ENCODE results near the gene UTF1. TPM values are rescaled to one million over a fixed set of nuclear protein-coding genes. Genes with fewer than 3 reads are reported as not detected.
A peak's percentile ranks its signal among the peaks of the same experiment; 100 is the strongest.

UTF1 gene
- total and polyA plus RNA-seq, 10 donors: 0.10 to 0.54 (median 0.32) TPM; not detected in 4

DNA sequence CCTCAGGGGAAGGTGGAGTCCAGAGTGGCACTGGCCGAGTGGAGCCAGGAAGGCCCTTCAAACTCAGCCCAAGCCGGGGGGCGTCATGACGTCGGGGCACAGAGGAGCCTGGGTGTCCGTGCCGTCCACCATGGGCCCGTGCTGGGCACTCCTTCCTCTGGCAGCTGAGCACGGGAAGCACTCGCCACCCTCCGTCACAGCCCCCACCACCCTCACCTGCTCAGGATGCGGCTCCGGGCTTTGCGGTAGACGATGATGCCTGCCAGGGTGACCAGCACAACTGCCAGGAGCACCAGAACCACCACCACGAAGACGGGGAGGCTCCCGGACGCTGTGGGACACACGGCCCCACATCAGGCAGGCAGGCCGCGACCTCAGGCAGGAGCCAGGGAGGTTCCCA lies 38.5 kb downstream of the UTF1 start:
- Histone ChIP-seq H3K27ac (no peak overlapping the region), H3K9me3 (no peaks in the 10 kb centered on the region), H3K27me3 (replicated peaks in 1 of 7) (no peaks in the 10 kb centered on the region), H3K4me3 (no peak overlapping the region), H3K4me1 (peaks cover 0 to 34% (median 9%) of the 10 kb centered on the region in 6 donors), H3K36me3 (peaks cover 0 to 84% (median 64%) of the 10 kb centered on the region in 6 donors)
- WGBS, 5 donors: 89 to 96% (median 93%) methylated on average over 19 to 22 of the region's 22 CpGs
- DNase-seq: no peak
- TF ChIP-seq POLR2A (IDR thresholded peaks at IDR 0.05): no peak
- TF ChIP-seq, protein P1, sequence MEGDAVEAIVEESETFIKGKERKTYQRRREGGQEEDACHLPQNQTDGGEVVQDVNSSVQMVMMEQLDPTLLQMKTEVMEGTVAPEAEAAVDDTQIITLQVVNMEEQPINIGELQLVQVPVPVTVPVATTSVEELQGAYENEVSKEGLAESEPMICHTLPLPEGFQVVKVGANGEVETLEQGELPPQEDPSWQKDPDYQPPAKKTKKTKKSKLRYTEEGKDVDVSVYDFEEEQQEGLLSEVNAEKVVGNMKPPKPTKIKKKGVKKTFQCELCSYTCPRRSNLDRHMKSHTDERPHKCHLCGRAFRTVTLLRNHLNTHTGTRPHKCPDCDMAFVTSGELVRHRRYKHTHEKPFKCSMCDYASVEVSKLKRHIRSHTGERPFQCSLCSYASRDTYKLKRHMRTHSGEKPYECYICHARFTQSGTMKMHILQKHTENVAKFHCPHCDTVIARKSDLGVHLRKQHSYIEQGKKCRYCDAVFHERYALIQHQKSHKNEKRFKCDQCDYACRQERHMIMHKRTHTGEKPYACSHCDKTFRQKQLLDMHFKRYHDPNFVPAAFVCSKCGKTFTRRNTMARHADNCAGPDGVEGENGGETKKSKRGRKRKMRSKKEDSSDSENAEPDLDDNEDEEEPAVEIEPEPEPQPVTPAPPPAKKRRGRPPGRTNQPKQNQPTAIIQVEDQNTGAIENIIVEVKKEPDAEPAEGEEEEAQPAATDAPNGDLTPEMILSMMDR (IDR thresholded peaks at IDR 0.05 in 8 of 11, conservative IDR thresholded peaks at IDR 0.05 in 3 of 11): no peak
- intact Hi-C loops (cut with DNase I; ENCODE audit: low total_unique reads): no loop called here

DNA sequence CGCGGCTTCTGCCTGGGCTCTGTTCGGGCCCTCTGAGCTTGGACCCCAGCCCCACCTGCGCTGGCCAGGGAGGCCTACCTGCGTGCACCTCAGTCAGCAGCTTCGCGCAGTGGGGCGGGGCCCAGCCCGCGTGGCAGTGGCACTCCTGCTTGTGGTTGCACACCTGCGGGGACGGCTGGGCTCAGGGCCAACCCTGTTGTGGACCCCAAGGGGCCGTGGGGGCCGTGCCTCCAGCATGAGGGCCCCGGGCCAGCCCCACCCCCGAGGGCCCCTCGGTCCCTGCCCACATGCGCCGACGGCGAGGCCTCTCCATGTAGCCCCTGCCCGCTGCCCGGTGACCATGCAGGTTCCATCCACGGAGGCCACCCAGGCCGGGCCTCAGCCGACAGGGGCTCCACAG lies 39.4 kb downstream of the UTF1 start:
- peak in 1 of 3 donors; percentile 39 for TF ChIP-seq POLR2AphosphoS5 (IDR thresholded peaks at IDR 0.05)
- TF ChIP-seq, protein P1 (IDR thresholded peaks at IDR 0.05 in 8 of 11, conservative IDR thresholded peaks at IDR 0.05 in 3 of 11): no peak
- peaks cover 0 to 87% (median 69%) of the 10 kb centered on the region in 6 donors for H3K36me3 ChIP-seq
- H3K4me1 ChIP-seq: peaks cover 0 to 34% (median 8%) of the 10 kb centered on the region in 6 donors
- no peak overlapping the region for H3K4me3 ChIP-seq
- intact Hi-C loops (cut with DNase I; ENCODE audit: low total_unique reads): no loop called here
- 76 to 93% (median 89%) methylated on average over 5 to 26 of the region's 26 CpGs; no CpG with 5 or more reads in 1 of the 5 donors for WGBS, 5 donors
- no peak overlapping the region for H3K27ac ChIP-seq
- peak; percentile 76 for DNase-seq
- H3K9me3 ChIP-seq: no peaks in the 10 kb centered on the region
- H3K27me3 ChIP-seq (replicated peaks in 1 of 7): no peaks in the 10 kb centered on the region

DNA sequence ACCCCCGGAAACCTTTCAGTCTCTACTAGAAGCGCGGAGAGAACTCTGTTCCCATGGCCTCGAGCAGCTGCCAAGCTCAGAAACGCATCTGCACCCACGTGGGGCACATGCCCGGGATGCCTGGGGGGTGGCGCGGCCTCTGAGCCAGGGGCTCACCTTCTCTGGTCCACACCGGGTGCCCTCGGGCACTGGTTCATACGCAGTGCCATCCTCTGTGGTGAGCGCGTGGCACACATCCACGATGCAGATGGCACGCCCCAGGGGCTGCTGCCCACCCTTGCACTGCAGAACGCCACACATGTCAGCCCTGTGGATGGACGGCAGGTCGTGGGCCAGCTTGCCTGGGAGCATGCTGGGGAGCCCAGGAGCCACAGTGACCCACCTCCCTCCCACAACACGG lies 40.2 kb downstream of the UTF1 start:
- peaks cover 0 to 8% (median 0%) of the 10 kb centered on the region in 7 donors for H3K27me3 ChIP-seq (replicated peaks in 1 of 7)
- DNase-seq: no peak
- no peak overlapping the region for H3K4me3 ChIP-seq
- no peak overlapping the region for H3K27ac ChIP-seq
- peaks cover 0 to 87% (median 69%) of the 10 kb centered on the region in 6 donors for H3K36me3 ChIP-seq
- TF ChIP-seq POLR2AphosphoS5 (IDR thresholded peaks at IDR 0.05) (peak in 1 of 3 donors; percentile 34), POLR2A (IDR thresholded peaks at IDR 0.05) (no peak)
- H3K9me3 ChIP-seq: no peaks in the 10 kb centered on the region
- peaks cover 0 to 36% (median 13%) of the 10 kb centered on the region in 6 donors for H3K4me1 ChIP-seq
- 87 to 94% (median 92%) methylated on average over 8 to 20 of the region's 20 CpGs for WGBS, 5 donors
- intact Hi-C loops (cut with DNase I; ENCODE audit: low total_unique reads): no loop called here

DNA sequence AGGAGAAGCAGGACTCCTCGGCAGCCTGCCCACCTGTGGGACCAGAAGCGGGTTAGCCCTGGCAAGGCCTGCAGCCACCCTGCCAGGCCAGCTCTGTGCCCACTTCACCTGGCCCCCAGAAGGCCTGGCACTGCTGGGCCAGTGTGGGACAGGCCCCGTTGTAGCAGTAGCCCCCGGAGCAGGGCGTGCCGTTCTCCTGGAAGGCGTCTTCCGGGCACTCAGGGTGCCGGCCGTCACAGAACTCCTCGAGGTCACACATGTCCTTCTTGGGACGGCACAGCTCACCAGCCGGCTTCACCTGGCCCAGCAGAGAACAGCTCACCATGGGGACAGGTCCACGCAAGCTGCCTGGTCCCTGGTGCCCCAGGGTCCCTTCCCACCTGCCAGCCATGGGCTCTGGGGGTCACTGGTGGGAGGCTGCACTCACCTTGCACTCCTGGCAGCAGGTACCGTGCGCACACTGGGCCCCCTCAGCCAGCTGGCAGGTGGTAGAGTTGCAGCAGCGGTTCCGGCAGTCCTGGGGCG lies 40.8 kb downstream of the UTF1 start:
- Histone ChIP-seq H3K4me1 (peaks cover under 1 to 36% (median 19%) of the 10 kb centered on the region in 6 donors), H3K36me3 (peaks cover 0 to 83% (median 69%) of the 10 kb centered on the region in 6 donors), H3K27ac (no peak overlapping the region), H3K9me3 (no peaks in the 10 kb centered on the region), H3K4me3 (no peak overlapping the region), H3K27me3 (replicated peaks in 1 of 7) (peaks cover 0 to 15% (median 0%) of the 10 kb centered on the region in 7 donors)
- no peak for DNase-seq
- intact Hi-C loops (cut with DNase I; ENCODE audit: low total_unique reads): no loop called here
- 89 to 96% (median 93%) methylated on average over 2 to 19 of the region's 19 CpGs; no CpG with 5 or more reads in 1 of the 5 donors for WGBS, 5 donors
- TF ChIP-seq, protein P1 (IDR thresholded peaks at IDR 0.05 in 8 of 11, conservative IDR thresholded peaks at IDR 0.05 in 3 of 11): no peak
- TF ChIP-seq POLR2AphosphoS5 (IDR thresholded peaks at IDR 0.05) (no peak), POLR2A (IDR thresholded peaks at IDR 0.05) (no peak)
